A673 (cell line): ENCODE results near the gene TEX26. TPM values are rescaled to one million over a fixed set of nuclear protein-coding genes. Genes with fewer than 3 reads are reported as not detected.

ENCODE experiments used
- BruUV-seq: library from RNA; stranded (reverse); fragments of 400-500 nt; replicated peaks from 2 replicates; lab custom pipeline; 2021; lab: Mats Ljungman, UMichigan
- CTCF ChIA-PET: fragments of 300-600 bp; sonication (Branson Sonifier 250); formaldehyde crosslinking; loops from one replicate; lab custom pipeline; 2022; ENCODE audit warnings: antibody characterized with exemption; lab: Charles Lee
- POLR2A ChIA-PET: fragments of 300-600 bp; sonication (Branson Sonifier 250); formaldehyde crosslinking; loops from one replicate; lab custom pipeline; 2022; ENCODE audit warnings: antibody characterized with exemption; ENCODE audit not compliant: low non-redundant PET; lab: Charles Lee
- DNase-seq: peaks from one replicate; pipeline ENCODE4 v3.0.0-alpha.2; 2015; ENCODE audit warnings: low spot score
- H3K27ac ChIP-seq: fragments of 200-600 bp; sonication (generic); 2 replicates; pipeline ENCODE4 v1.5.1; 2016; ENCODE audit warnings: mixed run types, low read depth, mild to moderate bottlenecking, mixed read lengths, antibody characterized with exemption, low read length; ENCODE audit not compliant: poor library complexity, severe bottlenecking
- H3K27me3 ChIP-seq: fragments of 200-600 bp; sonication (generic); replicated peaks from 2 replicates; pipeline ENCODE4 v1.6.1; 2017; ENCODE audit warnings: mixed run types, low read depth, mild to moderate bottlenecking, mixed read lengths, antibody characterized with exemption, low read length; ENCODE audit not compliant: insufficient read depth, poor library complexity
- H3K36me3 ChIP-seq: fragments of 200-600 bp; sonication (generic); 2 replicates; pipeline ENCODE4 v1.6.1; 2016; ENCODE audit warnings: mixed run types, mild to moderate bottlenecking, mixed read lengths, antibody characterized with exemption, low read length; ENCODE audit not compliant: insufficient read depth, poor library complexity, severe bottlenecking
- H3K4me1 ChIP-seq: fragments of 200-600 bp; sonication (generic); 2 replicates; pipeline ENCODE4 v1.6.1; 2017; ENCODE audit warnings: mixed run types, mild to moderate bottlenecking, mixed read lengths, antibody characterized with exemption, low read length; ENCODE audit not compliant: insufficient read depth, poor library complexity, severe bottlenecking
- H3K4me3 ChIP-seq: fragments of 200-600 bp; sonication (generic); 2 replicates; pipeline ENCODE4 v1.5.1; 2016; ENCODE audit warnings: low read depth, mixed run types, mild to moderate bottlenecking, mixed read lengths, low read length; ENCODE audit not compliant: poor library complexity, severe bottlenecking
- H3K9me3 ChIP-seq: fragments of 200-600 bp; sonication (generic); 2 replicates; pipeline ENCODE4 v1.6.1; 2016; ENCODE audit warnings: mixed run types, low read depth, mild to moderate bottlenecking, mixed read lengths, antibody characterized with exemption, low read length; ENCODE audit not compliant: poor library complexity, severe bottlenecking
- EZH2 ChIP-seq: fragments of 200-600 bp; sonication (generic); IDR thresholded peaks from 2 replicates; pipeline ENCODE4 v1.6.1; 2017; ENCODE audit warnings: borderline replicate concordance, low read depth, mild to moderate bottlenecking, mixed read lengths, antibody characterized with exemption, low read length; ENCODE audit not compliant: poor library complexity, severe bottlenecking
- intact Hi-C: fragments of 100-400 bp; cut with micrococcal nuclease; formaldehyde crosslinking; loops from one replicate; pipeline ENCODE4 v1.10.0; 2022; ENCODE audit not compliant: unreplicated experiment
- total RNA-seq: library from RNA; stranded (reverse); gene quantifications from 2 replicates; pipeline ENCODE4 v1.2.3, GENCODE V29; 2021
- TF ChIP-seq, protein P1 (sequence below): fragments of 300-800, 200-600 bp; sonication (generic); conservative IDR thresholded peaks from 2 replicates; pipeline ENCODE4 v1.5.1; 2017; ENCODE audit warnings: low read depth, mild to moderate bottlenecking, antibody characterized with exemption, low read length, moderate library complexity, mixed read lengths

TEX26 gene
- total RNA-seq, 1 experiment from 2014 or later: not detected

DNA sequence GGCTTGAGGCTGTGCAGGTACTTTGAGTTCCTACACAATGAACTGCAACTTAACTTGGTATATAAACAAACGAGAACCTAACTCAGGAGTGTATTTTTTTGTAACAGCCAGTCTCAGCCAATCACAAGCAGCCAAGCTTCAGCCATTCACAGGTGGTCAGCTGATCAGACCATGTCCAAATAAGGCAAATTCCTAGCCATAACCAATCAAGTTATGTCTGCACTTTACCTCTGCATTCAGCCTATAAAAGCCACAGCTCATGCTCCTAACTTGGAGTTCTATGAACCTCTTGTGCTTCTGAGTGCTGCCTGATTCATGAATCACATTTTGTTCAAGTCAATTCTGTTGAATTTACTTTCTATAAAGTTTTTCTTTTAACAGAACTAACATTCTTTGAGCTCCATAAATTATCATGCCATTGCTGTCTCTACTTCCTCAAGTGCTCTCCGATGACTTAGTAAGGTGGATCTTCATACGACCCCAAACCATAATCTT lies 43.2 kb upstream of the TEX26 start:
- H3K27ac ChIP-seq: no peak overlapping the region
- H3K27me3 ChIP-seq: no peaks in the 10 kb centered on the region
- no peak for DNase-seq
- ChIA-PET CTCF (no interaction called here), POLR2A (interaction anchor here (0.6 kb wide), 1 partner anchor 68 kb away, joined by 3 read pairs; no protein-coding TSS in a partner anchor)
- H3K4me1 ChIP-seq: no peaks in the 10 kb centered on the region
- no peak overlapping the region for H3K4me3 ChIP-seq
- intact Hi-C loops: no loop called here
- no peaks in the 10 kb centered on the region for H3K36me3 ChIP-seq
- no peak for TF ChIP-seq EZH2
- TF ChIP-seq, protein P1, sequence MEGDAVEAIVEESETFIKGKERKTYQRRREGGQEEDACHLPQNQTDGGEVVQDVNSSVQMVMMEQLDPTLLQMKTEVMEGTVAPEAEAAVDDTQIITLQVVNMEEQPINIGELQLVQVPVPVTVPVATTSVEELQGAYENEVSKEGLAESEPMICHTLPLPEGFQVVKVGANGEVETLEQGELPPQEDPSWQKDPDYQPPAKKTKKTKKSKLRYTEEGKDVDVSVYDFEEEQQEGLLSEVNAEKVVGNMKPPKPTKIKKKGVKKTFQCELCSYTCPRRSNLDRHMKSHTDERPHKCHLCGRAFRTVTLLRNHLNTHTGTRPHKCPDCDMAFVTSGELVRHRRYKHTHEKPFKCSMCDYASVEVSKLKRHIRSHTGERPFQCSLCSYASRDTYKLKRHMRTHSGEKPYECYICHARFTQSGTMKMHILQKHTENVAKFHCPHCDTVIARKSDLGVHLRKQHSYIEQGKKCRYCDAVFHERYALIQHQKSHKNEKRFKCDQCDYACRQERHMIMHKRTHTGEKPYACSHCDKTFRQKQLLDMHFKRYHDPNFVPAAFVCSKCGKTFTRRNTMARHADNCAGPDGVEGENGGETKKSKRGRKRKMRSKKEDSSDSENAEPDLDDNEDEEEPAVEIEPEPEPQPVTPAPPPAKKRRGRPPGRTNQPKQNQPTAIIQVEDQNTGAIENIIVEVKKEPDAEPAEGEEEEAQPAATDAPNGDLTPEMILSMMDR: no peak
- peaks cover 2% of the 10 kb centered on the region for H3K9me3 ChIP-seq
- no TSS peak for BruUV-seq

DNA sequence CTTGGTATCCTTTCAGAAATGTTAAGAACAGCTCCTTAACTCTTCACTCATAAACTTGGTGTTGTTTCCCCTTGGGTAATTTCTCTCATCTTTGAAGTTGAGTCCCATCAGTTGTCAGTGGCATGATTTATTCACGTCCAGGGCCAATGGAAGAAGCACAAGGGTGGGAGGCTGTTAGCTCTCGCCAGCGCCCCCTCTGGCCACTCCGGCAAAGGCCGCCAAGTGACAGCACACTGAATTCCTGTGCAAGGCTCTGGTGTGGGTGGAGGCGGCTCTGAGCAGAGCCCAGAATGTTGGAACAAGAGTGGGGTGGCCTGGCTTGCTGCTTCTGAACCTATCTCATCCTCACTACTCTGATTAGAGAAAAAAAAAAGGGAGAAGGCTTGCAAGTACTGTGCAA lies 39.5 kb upstream of the TEX26 start:
- H3K4me3 ChIP-seq: no peak overlapping the region
- BruUV-seq: no TSS peak
- DNase-seq: peak; percentile 53
- ChIA-PET POLR2A (no interaction called here), CTCF (interaction anchor here (0.5 to 1.2 kb wide), 2 partner anchors 46 to 152 kb away, joined by 3 read pairs; no protein-coding TSS in a partner anchor)
- intact Hi-C loops: no loop called here
- no peaks in the 10 kb centered on the region for H3K36me3 ChIP-seq
- no peaks in the 10 kb centered on the region for H3K27me3 ChIP-seq
- no peaks in the 10 kb centered on the region for H3K9me3 ChIP-seq
- no peaks in the 10 kb centered on the region for H3K4me1 ChIP-seq
- TF ChIP-seq EZH2: no peak
- TF ChIP-seq, protein P1: peak; percentile 65
- no peak overlapping the region for H3K27ac ChIP-seq

DNA sequence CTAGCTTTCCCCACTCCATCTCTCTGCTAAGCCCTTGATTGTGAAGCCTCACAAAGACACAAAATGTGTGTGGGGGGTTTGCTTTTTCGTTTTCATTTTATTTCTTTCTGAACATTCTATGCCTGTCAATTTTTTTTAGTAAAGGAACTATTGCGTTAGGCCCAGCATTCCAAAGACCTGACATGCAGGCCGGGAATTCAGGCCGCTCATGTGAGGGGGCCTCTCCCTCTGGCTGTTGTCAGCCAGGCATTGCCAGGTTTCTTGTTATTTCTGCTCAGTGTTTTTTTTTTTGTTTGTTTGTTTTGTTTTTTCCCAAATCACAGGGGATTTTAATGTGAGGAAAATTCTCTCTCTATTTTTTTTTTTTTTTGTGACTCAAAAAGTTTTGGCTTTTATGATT lies 36.7 kb upstream of the TEX26 start:
- Histone ChIP-seq H3K4me1 (no peaks in the 10 kb centered on the region), H3K27me3 (no peaks in the 10 kb centered on the region), H3K9me3 (no peaks in the 10 kb centered on the region), H3K36me3 (no peaks in the 10 kb centered on the region), H3K4me3 (no peak overlapping the region), H3K27ac (no peak overlapping the region)
- no TSS peak for BruUV-seq
- CTCF ChIA-PET: no interaction called here
- POLR2A ChIA-PET: no interaction called here
- no peak for DNase-seq
- TF ChIP-seq EZH2: no peak
- TF ChIP-seq, protein P1: no peak
- intact Hi-C loops: no loop called here
